Left lung (tissue), 10 donors: ENCODE measurements around the gene PLA1A. TPM values are rescaled to one million over a fixed set of nuclear protein-coding genes. Genes with fewer than 3 reads are reported as not detected.

Experiments used
- ATAC-seq: fragments of 200-7000 bp; cut with Tn5 transposase; one replicate; pipeline ENCODE4 v1.9.1; 2020; ENCODE audit warnings: moderate library complexity
- DNase-seq, 4 donors: peaks; one replicate each; pipeline ENCODE4 v3.0.0-alpha.2; 2013 to 2020
- H3K27ac ChIP-seq, 2 donors: fragments of 200-600 bp; sonication (generic) in 1 of 2; one replicate each; pipeline versions ENCODE4 v1.5.0 to v1.8.0; 2020 to 2021
- H3K27me3 ChIP-seq, 2 donors: fragments of 200-600 bp; sonication (generic) in 1 of 2; one replicate each; pipeline versions ENCODE4 v1.5.0 to v1.8.0; 2020 to 2021
- H3K36me3 ChIP-seq, 2 donors: fragments of 200-600 bp; sonication (generic) in 1 of 2; one replicate each; pipeline versions ENCODE4 v1.5.0 to v1.8.0; 2020 to 2021
- H3K4me1 ChIP-seq, 2 donors: fragments of 200-600 bp; one replicate each; pipeline ENCODE4 v1.8.0; 2021
- H3K4me3 ChIP-seq, 2 donors: fragments of 200-600 bp; sonication (generic) in 1 of 2; one replicate each; pipeline versions ENCODE4 v1.5.0 to v1.8.0; 2020 to 2021; ENCODE audit warnings: mild to moderate bottlenecking in 1 of 2
- H3K9me3 ChIP-seq, 2 donors: fragments of 200-600 bp; sonication (generic) in 1 of 2; one replicate each; pipeline versions ENCODE4 v1.5.0 to v1.8.0; 2020 to 2021
- intact Hi-C, 2 donors: fragments of 100-400 bp; cut with DNase I; formaldehyde crosslinking; loops; one replicate each; pipeline versions ENCODE4 v1.11.2 to v1.14.2; 2022
- polyA plus RNA-seq, 6 donors: library from polyadenylated mRNA; unstranded; fragments of 120-200 nt; gene quantifications; one replicate each; pipeline ENCODE4 v1.2.1, GENCODE V29; 2013; ENCODE audit not compliant: insufficient read length in 6 of 6
- total RNA-seq, 2 donors: library from RNA; stranded (reverse); fragmentation: NEBNext Ultra II Directional; extraction: Animal tissue kit (Norgen Biotek cat#: 25700); gene quantifications; one replicate each; pipeline ENCODE4 v1.2.1, GENCODE V29; 2021
- TF ChIP-seq, protein P1 (sequence below), 2 donors: fragments of 200-600 bp; sonication (generic) in 1 of 2; IDR thresholded peaks; one replicate each; pipeline versions ENCODE4 v1.5.0 to v1.8.0; 2021; ENCODE audit warnings: antibody characterized with exemption in 2 of 2
- donor health status: DM: no; HTN: yes; CAD: no.
- donor health status: DM: no; HTN: no; CAD: no.

PLA1A gene
- total and polyA plus RNA-seq, 8 donors: 0.70 to 14.5 (median 0.99) TPM

DNA sequence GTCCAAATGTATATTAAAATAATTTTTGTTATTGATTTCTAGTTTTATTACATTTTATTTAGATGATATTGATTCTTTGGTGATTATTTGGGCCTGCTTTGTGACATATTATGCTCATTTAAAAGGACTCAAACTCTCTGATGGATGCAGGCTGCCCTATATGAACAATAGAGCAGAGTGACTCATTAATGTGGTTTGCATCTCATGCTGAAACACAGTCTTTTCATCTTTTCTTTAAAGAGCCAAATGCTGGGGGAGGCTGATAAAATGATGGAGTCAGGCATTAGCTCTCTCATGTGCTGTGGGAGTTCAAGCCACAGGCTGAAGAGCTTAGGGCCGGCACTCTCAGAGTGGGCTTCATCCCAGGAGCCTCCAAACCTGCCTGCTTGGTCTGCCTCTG, 7.2 kb downstream of the PLA1A start:
- DNase-seq (no peak), ATAC-seq (no peak)
- Histone ChIP-seq H3K4me3 (no peak overlapping the region), H3K4me1 (peaks cover 10 to 11% of the 10 kb centered on the region in 2 donors), H3K27ac (no peak overlapping the region), H3K27me3 (no peaks in the 10 kb centered on the region), H3K9me3 (no peaks in the 10 kb centered on the region), H3K36me3 (no peaks in the 10 kb centered on the region)
- intact Hi-C loops: no loop called here
- TF ChIP-seq, protein P1, sequence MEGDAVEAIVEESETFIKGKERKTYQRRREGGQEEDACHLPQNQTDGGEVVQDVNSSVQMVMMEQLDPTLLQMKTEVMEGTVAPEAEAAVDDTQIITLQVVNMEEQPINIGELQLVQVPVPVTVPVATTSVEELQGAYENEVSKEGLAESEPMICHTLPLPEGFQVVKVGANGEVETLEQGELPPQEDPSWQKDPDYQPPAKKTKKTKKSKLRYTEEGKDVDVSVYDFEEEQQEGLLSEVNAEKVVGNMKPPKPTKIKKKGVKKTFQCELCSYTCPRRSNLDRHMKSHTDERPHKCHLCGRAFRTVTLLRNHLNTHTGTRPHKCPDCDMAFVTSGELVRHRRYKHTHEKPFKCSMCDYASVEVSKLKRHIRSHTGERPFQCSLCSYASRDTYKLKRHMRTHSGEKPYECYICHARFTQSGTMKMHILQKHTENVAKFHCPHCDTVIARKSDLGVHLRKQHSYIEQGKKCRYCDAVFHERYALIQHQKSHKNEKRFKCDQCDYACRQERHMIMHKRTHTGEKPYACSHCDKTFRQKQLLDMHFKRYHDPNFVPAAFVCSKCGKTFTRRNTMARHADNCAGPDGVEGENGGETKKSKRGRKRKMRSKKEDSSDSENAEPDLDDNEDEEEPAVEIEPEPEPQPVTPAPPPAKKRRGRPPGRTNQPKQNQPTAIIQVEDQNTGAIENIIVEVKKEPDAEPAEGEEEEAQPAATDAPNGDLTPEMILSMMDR (IDR thresholded peaks at IDR 0.05): no peak

DNA sequence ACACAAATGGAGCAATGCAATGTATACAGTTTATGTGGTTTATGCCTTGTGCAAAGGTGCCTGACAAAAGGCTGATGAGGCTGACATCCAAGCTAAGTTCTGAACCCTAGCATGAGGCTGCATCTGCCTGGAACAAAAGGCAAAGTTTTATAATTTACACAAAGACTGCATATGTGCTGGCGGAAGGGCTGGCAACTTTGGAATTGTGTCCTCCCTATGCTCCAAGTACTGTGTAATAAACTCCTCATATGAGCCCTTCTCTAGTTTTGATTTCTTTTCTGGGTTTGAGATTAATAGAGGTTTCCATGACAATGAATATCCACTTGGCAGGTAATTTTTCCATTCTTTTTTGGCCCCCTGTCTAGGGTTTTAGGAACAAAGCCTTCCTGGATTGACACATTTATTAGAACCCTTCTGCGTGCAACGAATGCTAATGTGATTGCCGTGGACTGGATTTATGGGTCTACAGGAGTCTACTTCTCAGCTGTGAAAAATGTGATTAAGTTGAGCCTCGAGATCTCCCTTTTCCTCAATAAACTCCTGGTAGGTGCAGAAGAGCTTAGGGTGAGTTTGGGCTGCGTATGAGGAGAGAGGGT, 10.8 kb downstream of the PLA1A start:
- Histone ChIP-seq H3K27ac (no peak overlapping the region), H3K4me3 (no peak overlapping the region), H3K27me3 (no peaks in the 10 kb centered on the region), H3K36me3 (no peaks in the 10 kb centered on the region), H3K9me3 (no peaks in the 10 kb centered on the region), H3K4me1 (peaks cover 0 to 1% of the 10 kb centered on the region in 2 donors)
- ATAC-seq (no peak), DNase-seq (no peak)
- TF ChIP-seq, protein P1 (IDR thresholded peaks at IDR 0.05): no peak
- intact Hi-C loops: no loop called here

DNA sequence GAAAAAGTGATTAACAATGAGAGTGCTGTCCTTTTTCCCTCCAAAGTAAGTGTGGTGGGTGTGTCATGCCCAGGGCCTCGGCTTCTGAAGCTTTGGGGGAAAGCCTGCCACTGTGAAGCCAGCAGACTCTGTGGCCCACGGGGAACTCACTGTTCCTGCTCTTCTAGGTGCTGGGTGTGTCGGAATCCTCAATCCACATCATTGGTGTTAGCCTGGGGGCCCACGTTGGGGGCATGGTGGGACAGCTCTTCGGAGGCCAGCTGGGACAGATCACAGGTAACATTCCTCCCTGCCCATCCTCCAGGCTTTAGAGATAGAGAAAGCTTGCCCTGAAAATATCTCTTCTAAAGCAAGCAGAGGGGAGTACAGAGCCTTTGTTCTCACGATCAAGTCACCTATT, 11.6 kb downstream of the PLA1A start:
- H3K27ac ChIP-seq: no peak overlapping the region
- ATAC-seq (no peak), DNase-seq (no peak)
- no peaks in the 10 kb centered on the region for H3K9me3 ChIP-seq
- H3K4me1 ChIP-seq: no peaks in the 10 kb centered on the region
- intact Hi-C loops: no loop called here
- no peak overlapping the region for H3K4me3 ChIP-seq
- no peaks in the 10 kb centered on the region for H3K27me3 ChIP-seq
- no peaks in the 10 kb centered on the region for H3K36me3 ChIP-seq
- TF ChIP-seq, protein P1 (IDR thresholded peaks at IDR 0.05): no peak

DNA sequence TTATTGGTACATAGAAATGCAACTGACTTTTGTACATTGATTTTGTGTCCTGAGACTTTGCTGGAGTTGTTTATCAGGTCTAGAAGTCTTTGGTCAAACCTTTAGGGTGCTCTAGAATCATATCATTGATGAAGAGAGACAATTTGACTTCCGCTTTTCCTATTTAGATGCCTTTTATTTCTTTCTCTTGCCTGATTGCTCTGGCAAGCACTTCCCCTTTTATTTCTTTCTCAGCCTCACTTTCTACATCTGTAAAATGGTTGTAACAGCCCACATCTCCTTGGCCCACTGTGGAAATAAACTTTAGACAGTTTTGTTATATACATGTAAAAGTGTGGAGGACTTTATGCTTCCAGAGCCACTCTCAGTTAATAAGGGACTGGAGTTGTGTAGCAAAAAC, 14.0 kb downstream of the PLA1A start:
- intact Hi-C loops: no loop called here

DNA sequence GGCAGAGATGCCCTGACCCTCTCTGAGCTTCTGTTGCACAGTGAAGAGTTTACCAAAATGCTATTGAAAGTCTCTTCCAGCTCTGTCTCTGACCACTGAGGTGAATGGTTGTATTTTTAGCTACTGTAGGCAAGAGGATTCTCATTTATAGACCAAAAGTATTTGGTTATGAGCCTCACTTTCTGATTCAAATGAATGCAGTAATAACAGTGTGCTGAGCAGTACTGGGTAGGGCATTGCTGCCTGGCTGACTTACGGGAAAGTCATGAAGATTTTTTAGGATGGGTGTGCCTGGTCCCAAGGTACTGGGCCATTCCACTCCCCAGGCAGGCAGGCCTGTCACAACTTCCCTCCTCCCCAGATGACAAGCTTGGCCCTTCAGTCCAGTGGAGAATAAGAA, 15.5 kb downstream of the PLA1A start:
- Histone ChIP-seq H3K9me3 (no peaks in the 10 kb centered on the region), H3K36me3 (no peaks in the 10 kb centered on the region), H3K4me1 (no peaks in the 10 kb centered on the region), H3K27ac (no peak overlapping the region), H3K4me3 (no peak overlapping the region), H3K27me3 (no peaks in the 10 kb centered on the region)
- intact Hi-C loops: no loop called here
- DNase-seq (no peak), ATAC-seq (no peak)
- TF ChIP-seq, protein P1 (IDR thresholded peaks at IDR 0.05): no peak

More for the DNA sequence above, 14.0 kb downstream of the PLA1A start:
- ATAC-seq: no peak
- no peaks in the 10 kb centered on the region for H3K27me3 ChIP-seq
- no peak overlapping the region for H3K27ac ChIP-seq
- no peaks in the 10 kb centered on the region for H3K4me1 ChIP-seq
- H3K4me3 ChIP-seq: no peak overlapping the region
- H3K36me3 ChIP-seq: no peaks in the 10 kb centered on the region
- DNase-seq: no peak
- no peaks in the 10 kb centered on the region for H3K9me3 ChIP-seq
- TF ChIP-seq, protein P1 (IDR thresholded peaks at IDR 0.05): no peak
